Pancreas (tissue), 10 donors: Measurements from ENCODE around the gene GSS. TPM values are rescaled to one million over a fixed set of nuclear protein-coding genes. Genes with fewer than 3 reads are reported as not detected.

Experiments used
- ATAC-seq, 4 donors: fragments of 200-7000 bp; cut with Tn5 transposase; one replicate each; pipeline versions ENCODE4 v1.8.0 to v1.9.1; 2020; ENCODE audit warnings: mild to moderate bottlenecking in 4 of 4, moderate library complexity in 4 of 4
- DNase-seq, 6 donors: peaks; one replicate each; pipeline ENCODE4 v3.0.0-alpha.2; 2020
- FAIRE-seq: peaks from 2 replicates; lab custom pipeline; 2012; peaks lifted over from hg19 to GRCh38; lab: Jason Lieb, UNC
- H3K27ac ChIP-seq, 4 donors: fragments of 200-600 bp; sonication (generic); 1 replicate in 3 of 4; 2 replicates in 1 of 4; pipeline versions ENCODE4 v1.5.0 to v1.8.0; 2020
- H3K27me3 ChIP-seq, 4 donors: fragments of 200-600 bp; one replicate each; pipeline ENCODE4 v1.8.0; 2021
- H3K36me3 ChIP-seq, 3 donors: fragments of 200-600 bp; sonication (generic) in 1 of 3; one replicate each; pipeline versions ENCODE4 v1.5.0 to v1.8.0; 2020 to 2021
- H3K4me1 ChIP-seq, 3 donors: fragments of 200-600 bp; one replicate each; pipeline ENCODE4 v1.8.0; 2021
- H3K4me3 ChIP-seq, 4 donors: fragments of 200-600 bp; sonication (generic) in 2 of 4; one replicate each; pipeline versions ENCODE4 v1.5.0 to v1.8.0; 2020 to 2021
- H3K9me3 ChIP-seq, 4 donors: fragments of 200-600 bp; one replicate each; pipeline ENCODE4 v1.8.0; 2021
- WGBS, 2 donors: extraction: QIAGEN DNeasy Blood & Tissue Kit; methylation state at CpG; one replicate each; pipeline ENCODE4 v1.1.7; 2013; 5-methylcytosine and 5-hydroxymethylcytosine counted together
- intact Hi-C, 3 donors: fragments of 100-400 bp; cut with DNase I; formaldehyde crosslinking; loops; one replicate each; pipeline versions ENCODE4 v1.11.1 to v1.14.2; 2022
- polyA plus RNA-seq, 2 donors: library from polyadenylated mRNA; stranded (reverse); fragments of 200-250 nt; gene quantifications; one replicate each; pipeline ENCODE4 v1.2.3, GENCODE V29; 2013
- total RNA-seq, 6 donors: library from RNA; stranded (reverse); fragmentation: NEBNext Ultra II Directional in 4 of 6; extraction: Animal tissue kit (Norgen Biotek cat#: 25700) in 4 of 6; gene quantifications; one replicate each; pipeline versions ENCODE4 v1.2.1 to v1.2.4, GENCODE V29; 2021 to 2023
- TF ChIP-seq, protein P1 (sequence below), 4 donors: fragments of 200-600 bp; sonication (generic) in 3 of 4; IDR thresholded peaks; one replicate each; pipeline versions ENCODE4 v1.5.0 to v1.8.0; 2021; ENCODE audit warnings: antibody characterized with exemption in 4 of 4
- donor health status: healthy with polysubstance abuse.
- donor health status: DM: no; HTN: no; CAD: no; lungs with moderate emphysema.
- donor health status: DM: no; HTN: no; CAD: no.
- donor health status: control.
- donor health status: control.
- donor health status: Bipolar disorder and iron deficiency.
- donor health status: DM: yes; HTN: yes; CAD: no.
- donor health status: DM: no; HTN: no; CAD: no.
- donor health status: DM: no; HTN: no; CAD: no.
- donor health status: DM: yes; HTN: yes; CAD: no.

The GSS gene
- total and polyA plus RNA-seq, 8 donors = 6.7 to 32.2 (median 14.4) TPM

DNA sequence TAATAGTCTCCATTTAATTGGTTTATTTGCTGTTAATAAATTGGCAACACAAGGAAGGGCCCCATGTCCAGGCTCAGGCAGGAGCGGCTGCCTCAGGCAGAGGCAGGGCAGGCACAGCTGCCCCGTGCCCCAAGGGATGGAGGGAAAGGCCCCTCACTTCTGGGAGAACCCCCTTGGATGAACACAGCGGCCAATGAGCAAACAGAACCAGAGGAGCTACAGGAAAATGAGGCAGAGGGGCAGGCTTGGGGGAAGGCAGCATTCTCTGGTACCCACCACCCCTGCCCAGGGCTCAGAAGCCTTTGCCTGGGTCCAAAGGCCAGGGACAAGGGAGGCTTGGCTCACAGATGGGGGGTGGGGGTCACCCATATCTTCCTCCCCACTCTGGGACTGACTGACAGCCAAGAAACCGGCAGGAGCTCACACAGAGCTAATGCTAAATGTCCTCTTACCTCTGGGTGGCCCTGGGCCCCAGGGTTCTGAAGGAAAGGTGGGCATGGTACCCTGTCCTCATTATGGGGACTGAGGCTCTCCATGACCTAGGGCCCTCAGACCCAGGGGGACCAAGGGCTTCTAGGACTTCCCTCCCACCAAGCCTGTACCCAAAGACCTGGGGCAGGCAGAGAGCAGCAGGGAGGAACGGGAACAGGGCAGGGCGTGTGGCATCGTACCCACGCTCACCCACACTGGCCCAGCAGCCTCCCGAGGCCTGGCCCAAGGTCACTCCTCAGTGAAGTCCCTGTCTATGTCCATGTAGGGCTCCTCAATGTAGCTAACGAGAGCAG is 47.0 kb upstream of the GSS start:
- WGBS, 2 donors = 76 to 81% methylated on average over 10 of the region's 10 CpGs
- peaks cover 9 to 81% (median 57%) of the 10 kb centered on the region in 3 donors for H3K36me3 ChIP-seq
- intact Hi-C loops = no loop called here
- no peak overlapping the region for H3K4me3 ChIP-seq
- no peaks in the 10 kb centered on the region for H3K4me1 ChIP-seq
- H3K9me3 ChIP-seq = no peaks in the 10 kb centered on the region
- no peak for ATAC-seq
- H3K27me3 ChIP-seq = no peaks in the 10 kb centered on the region
- peak in 3 of 6 donors; percentile 11 to 29 (median 29) for DNase-seq
- H3K27ac ChIP-seq = no peak overlapping the region
- no peak for FAIRE-seq
- TF ChIP-seq, protein P1, sequence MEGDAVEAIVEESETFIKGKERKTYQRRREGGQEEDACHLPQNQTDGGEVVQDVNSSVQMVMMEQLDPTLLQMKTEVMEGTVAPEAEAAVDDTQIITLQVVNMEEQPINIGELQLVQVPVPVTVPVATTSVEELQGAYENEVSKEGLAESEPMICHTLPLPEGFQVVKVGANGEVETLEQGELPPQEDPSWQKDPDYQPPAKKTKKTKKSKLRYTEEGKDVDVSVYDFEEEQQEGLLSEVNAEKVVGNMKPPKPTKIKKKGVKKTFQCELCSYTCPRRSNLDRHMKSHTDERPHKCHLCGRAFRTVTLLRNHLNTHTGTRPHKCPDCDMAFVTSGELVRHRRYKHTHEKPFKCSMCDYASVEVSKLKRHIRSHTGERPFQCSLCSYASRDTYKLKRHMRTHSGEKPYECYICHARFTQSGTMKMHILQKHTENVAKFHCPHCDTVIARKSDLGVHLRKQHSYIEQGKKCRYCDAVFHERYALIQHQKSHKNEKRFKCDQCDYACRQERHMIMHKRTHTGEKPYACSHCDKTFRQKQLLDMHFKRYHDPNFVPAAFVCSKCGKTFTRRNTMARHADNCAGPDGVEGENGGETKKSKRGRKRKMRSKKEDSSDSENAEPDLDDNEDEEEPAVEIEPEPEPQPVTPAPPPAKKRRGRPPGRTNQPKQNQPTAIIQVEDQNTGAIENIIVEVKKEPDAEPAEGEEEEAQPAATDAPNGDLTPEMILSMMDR (IDR thresholded peaks at IDR 0.05) = no peak

DNA sequence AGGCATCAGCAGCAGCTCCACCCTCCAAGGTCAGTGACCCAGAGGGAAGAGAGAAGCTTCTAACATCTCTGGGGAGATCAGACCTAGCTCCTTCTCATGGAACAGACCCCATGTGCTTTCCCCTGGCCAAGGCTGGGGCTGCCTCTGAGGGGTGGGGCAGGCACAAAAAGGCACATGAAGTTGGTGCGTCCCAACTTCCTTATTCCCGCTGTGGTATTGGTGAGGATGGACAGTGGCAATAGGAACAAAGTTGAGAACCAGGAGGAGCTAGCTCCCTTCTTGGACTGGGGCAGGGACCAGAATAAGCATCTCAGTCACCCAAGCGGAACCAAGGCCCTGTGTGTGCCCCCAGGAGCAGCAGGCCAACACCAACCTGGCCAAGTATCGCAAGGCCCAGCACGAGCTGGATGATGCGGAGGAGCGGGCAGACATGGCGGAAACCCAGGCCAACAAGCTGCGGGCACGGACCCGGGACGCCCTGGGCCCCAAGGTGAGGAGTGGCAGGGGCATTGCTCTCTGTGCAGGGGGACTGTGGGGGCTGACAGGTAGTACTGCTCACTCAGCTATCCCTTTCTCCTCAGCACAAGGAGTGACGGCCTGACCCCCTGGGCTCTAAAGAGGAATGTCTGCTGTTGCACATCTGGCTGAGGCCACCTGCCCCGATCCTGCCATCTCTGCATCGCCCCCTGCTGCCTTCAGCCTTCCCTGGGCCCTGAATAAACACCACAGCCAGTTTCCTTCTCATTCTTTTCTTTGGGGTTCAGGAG is 46.2 kb upstream of the GSS start:
- FAIRE-seq (no peak), DNase-seq (peak in 2 of 6 donors; percentile 17 to 52), ATAC-seq (no peak)
- TF ChIP-seq, protein P1 (IDR thresholded peaks at IDR 0.05) = no peak
- Histone ChIP-seq H3K27ac (no peak overlapping the region), H3K9me3 (no peaks in the 10 kb centered on the region), H3K4me3 (no peak overlapping the region), H3K36me3 (peaks cover 9 to 75% (median 52%) of the 10 kb centered on the region in 3 donors), H3K4me1 (no peaks in the 10 kb centered on the region), H3K27me3 (no peaks in the 10 kb centered on the region)
- intact Hi-C loops = no loop called here
- WGBS, 2 donors = 92 to 94% methylated on average over 15 of the region's 15 CpGs

DNA sequence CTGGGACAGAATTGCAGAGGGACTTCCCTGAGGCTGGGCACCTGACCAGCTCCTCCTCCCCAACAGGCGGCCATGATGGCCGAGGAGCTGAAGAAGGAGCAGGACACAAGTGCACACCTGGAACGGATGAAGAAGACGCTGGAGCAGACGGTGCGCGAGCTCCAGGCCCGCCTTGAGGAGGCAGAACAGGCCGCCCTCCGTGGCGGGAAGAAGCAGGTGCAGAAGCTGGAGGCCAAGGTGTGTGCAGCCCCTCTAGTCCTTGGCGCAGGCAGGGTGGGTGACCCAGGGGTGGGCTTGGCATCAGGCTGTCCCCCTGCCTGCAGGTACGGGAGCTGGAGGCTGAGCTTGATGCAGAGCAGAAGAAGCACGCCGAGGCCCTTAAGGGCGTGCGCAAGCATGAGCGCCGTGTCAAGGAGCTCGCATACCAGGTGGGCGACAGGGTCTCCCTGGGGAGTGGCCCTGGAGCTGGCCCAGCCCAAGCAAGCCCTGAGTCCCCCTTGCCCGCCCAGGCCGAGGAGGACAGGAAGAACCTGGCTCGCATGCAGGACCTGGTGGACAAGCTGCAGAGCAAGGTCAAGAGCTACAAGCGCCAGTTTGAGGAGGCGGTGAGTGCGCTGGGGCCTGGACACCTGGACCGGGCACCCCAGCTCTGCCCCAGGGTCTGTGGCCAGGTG is 45.5 kb upstream of the GSS start:
- Histone ChIP-seq H3K27me3 (no peaks in the 10 kb centered on the region), H3K27ac (no peak overlapping the region), H3K4me3 (no peak overlapping the region), H3K4me1 (no peaks in the 10 kb centered on the region), H3K36me3 (peaks cover 9 to 75% (median 52%) of the 10 kb centered on the region in 3 donors), H3K9me3 (no peaks in the 10 kb centered on the region)
- ATAC-seq = no peak
- 93 to 97% methylated on average over 26 to 28 of the region's 28 CpGs for WGBS, 2 donors
- intact Hi-C loops = no loop called here
- TF ChIP-seq, protein P1 (IDR thresholded peaks at IDR 0.05) = no peak
- peak in 2 of 6 donors; percentile 19 to 70 for DNase-seq
- FAIRE-seq = no peak

DNA sequence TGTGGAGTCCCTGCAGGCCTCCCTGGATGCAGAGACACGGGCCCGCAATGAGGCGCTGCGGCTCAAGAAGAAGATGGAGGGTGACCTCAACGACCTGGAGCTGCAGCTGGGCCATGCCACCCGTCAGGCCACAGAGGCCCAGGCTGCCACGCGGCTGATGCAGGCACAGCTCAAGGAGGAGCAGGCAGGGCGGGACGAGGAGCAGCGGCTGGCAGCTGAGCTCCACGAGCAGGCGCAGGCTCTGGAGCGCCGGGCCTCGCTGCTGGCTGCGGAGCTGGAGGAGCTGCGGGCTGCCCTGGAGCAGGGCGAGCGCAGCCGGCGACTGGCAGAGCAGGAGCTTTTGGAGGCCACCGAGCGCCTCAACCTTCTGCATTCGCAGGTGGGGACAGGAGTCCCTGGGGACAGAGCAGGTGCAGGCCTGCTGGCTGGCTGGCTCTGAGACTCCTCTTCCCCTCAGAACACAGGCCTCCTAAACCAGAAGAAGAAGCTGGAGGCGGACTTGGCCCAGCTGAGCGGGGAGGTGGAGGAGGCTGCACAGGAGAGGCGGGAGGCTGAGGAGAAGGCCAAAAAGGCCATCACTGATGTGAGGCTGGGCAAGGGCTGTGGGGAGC is 44.8 kb upstream of the GSS start:
- Histone ChIP-seq H3K9me3 (no peaks in the 10 kb centered on the region), H3K4me3 (no peak overlapping the region), H3K27me3 (no peaks in the 10 kb centered on the region), H3K4me1 (no peaks in the 10 kb centered on the region), H3K36me3 (peaks cover 9 to 75% (median 45%) of the 10 kb centered on the region in 3 donors), H3K27ac (no peak overlapping the region)
- ATAC-seq (no peak), FAIRE-seq (no peak), DNase-seq (peak in 1 of 6 donors; percentile 58)
- TF ChIP-seq, protein P1 (IDR thresholded peaks at IDR 0.05) = no peak
- intact Hi-C loops = no loop called here
- 94 to 95% methylated on average over 28 of the region's 28 CpGs for WGBS, 2 donors
